KOPT-K1 (cell line): ENCODE measurements around the gene NDUFB11.
A peak's percentile ranks its signal among the peaks of the same experiment; 100 is the strongest.

ENCODE experiments used
- H3K27ac ChIP-seq: fragments of 200-600 bp; sonication (generic); 2 replicates; pipeline ENCODE4 v1.5.1; 2016; ENCODE audit warnings: antibody characterized with exemption, mild to moderate bottlenecking, low read depth, low read length; ENCODE audit not compliant: poor library complexity, severe bottlenecking
- H3K36me3 ChIP-seq: fragments of 200-600 bp; sonication (generic); 2 replicates; pipeline ENCODE4 v1.5.1; 2017; ENCODE audit warnings: antibody characterized with exemption, mild to moderate bottlenecking, low read length, moderate library complexity; ENCODE audit not compliant: insufficient read depth
- H3K9me3 ChIP-seq: fragments of 200-600 bp; sonication (generic); 2 replicates; pipeline ENCODE4 v1.5.1; 2017; ENCODE audit warnings: antibody characterized with exemption, low read length, mild to moderate bottlenecking; ENCODE audit not compliant: insufficient read depth, poor library complexity, severe bottlenecking

NDUFB11 gene

DNA sequence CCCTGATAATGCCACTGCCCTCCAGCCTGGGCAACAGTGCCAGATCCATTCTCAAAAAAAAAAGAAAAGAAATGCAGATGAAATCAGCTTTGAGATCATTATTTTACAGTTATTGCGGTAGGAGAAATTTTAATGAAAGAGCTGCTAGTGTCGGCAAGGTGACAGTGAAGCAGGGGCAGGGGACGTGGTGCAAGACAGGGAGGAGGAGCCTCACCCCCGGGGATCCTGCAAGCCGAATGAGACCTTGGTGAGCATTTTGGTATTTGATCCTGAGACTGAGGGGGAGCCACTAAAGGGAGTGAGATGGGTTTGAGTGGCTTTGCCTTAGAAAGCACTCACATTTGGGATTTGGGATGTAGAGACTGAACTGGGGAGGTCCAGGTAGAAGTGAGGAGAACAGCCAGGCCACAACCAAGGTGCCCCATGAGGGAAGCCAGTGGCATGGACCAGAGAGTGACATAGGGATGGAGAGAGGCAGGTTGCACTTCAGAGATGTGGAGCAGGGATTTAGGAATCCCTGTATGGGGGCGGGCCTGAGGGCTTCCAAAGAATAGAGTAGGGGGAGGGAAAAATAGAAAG lies 24.1 kb upstream of the NDUFB11 start:
- no peak overlapping the region for H3K27ac ChIP-seq
- peaks cover 65% of the 10 kb centered on the region for H3K36me3 ChIP-seq
- no peaks in the 10 kb centered on the region for H3K9me3 ChIP-seq

DNA sequence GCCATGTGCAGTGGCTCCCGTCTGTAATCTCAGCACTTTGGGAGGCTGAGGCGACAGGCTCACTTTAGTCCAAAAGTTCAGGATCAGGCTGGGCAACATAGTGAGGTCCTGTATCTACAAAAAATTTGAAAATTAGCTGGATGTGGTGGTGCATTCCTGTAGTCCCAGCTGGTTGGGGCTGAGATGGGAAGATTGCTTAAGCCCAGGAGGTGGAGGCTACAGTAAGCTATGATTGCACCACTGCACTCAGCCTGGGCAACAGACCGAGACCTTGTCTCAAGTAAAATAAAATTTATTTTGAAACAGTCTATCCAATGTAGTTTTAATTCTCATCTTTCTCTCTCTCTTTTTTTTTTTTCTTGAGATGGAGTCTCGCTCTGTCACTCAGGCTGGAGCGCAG lies 21.6 kb upstream of the NDUFB11 start:
- Histone ChIP-seq H3K27ac (no peak overlapping the region), H3K9me3 (no peaks in the 10 kb centered on the region), H3K36me3 (peaks cover 56% of the 10 kb centered on the region)

DNA sequence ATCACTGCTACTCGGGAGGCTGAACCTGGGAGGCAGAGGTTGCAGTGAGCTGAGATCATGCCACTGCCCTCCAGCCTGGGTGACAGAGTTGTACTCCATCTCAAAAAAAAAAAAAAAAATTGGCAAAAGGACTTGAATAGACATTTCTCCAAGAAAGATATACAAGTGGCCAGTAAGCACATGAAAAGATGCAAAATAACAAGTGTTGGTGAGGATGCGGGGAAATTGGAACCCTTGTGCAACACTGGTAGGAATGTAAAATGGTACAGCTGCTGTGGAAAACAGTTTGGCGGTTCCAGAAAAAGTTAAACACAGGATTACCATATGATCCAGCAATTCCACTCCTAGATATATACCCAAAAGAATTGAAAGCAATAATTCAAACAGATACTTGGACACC lies 19.9 kb upstream of the NDUFB11 start:
- H3K27ac ChIP-seq: no peak overlapping the region
- H3K9me3 ChIP-seq: no peaks in the 10 kb centered on the region
- H3K36me3 ChIP-seq: peaks cover 44% of the 10 kb centered on the region

DNA sequence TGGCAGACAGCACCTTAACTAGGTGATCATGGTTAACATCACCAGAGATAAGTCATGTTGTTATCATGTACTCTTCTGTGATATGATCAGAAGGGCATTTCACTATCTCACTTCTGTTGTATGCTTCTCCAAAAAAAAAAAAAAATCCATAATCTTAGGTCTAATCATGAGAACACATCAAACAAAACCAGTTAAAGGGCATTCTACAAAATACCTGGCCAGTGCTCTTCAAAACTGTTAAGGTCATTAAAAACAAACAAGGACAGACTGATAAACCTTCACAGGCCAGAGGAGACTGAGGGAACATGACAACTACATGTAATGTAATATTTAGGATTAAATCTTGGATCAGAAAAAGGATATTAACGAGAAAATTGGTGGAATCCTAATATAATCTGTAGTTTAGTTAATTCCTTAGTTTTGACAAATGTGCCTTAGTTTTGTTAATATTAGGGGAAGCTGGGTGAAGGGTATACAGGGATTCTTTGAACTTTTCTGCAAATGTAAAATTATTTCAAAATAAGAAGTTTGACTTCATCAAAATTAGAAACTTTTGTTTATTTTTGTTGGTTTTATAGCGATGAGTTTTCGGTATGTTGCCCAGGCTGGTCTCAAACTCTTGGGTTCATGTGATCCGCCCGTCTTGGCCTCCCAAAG lies 18.6 kb upstream of the NDUFB11 start:
- no peak overlapping the region for H3K27ac ChIP-seq
- H3K9me3 ChIP-seq: no peaks in the 10 kb centered on the region
- peaks cover 45% of the 10 kb centered on the region for H3K36me3 ChIP-seq

DNA sequence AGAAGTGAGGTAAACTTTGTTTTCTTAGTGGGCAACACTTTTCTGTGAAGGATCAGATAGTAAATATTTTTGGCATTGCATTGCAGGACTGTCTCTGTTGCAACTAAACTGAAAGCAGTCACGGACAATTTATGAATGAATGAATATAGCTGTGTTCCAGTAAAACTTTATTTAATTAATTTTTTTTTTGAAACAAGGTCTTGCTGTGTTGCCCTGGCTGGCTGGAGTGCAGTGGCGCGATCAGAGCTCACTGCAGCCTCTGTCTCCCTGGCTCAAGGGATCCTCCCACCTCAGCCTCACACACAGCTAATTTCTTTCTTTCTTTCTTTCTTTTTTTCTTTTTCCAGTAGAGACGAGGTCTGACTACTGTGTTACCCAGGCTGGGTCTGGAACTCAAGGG lies 16.3 kb upstream of the NDUFB11 start:
- Histone ChIP-seq H3K27ac (no peak overlapping the region), H3K9me3 (no peaks in the 10 kb centered on the region), H3K36me3 (peaks cover 68% of the 10 kb centered on the region)

DNA sequence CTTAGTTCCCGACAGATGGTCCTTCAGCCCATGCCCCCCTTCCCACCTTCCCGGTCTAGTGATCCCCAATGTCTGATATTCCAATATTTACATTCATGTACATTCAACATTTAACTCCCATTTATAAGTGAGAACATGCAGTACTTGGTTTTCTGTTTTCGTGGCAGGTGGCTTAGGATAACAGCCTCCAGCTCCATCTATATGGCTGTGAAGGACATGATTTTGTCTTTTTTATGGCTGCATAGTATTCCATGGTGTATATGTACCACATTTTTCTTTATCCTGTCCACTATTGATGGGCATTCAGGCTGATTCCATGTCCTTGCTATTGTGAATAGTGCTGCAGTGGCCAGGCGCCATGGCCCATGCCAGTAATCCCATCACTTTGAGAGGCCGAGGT lies 14.3 kb upstream of the NDUFB11 start:
- Histone ChIP-seq H3K27ac (no peak overlapping the region), H3K9me3 (no peaks in the 10 kb centered on the region), H3K36me3 (peaks cover 72% of the 10 kb centered on the region)

DNA sequence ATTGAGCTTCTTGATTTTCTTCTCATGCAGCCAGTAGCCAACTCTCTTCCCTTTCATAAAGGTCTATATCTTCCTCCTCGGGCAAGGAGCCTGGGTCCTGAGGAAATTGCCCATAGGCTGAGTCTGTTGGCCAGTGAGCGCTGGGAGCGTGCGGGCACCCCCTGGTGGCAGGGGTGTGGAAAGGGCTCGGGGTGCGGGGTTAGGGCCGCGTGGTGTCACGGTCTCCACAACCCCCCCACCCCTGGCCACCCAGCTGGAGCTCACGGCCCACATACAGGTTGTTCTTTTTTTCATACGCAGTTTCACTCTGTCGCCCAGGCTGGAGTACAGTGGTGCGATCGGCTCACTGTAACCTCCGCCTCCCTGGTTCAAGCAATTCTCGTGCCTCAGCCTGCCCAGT lies 13.6 kb upstream of the NDUFB11 start:
- H3K27ac ChIP-seq: no peak overlapping the region
- H3K36me3 ChIP-seq: peaks cover 74% of the 10 kb centered on the region
- H3K9me3 ChIP-seq: no peaks in the 10 kb centered on the region

DNA sequence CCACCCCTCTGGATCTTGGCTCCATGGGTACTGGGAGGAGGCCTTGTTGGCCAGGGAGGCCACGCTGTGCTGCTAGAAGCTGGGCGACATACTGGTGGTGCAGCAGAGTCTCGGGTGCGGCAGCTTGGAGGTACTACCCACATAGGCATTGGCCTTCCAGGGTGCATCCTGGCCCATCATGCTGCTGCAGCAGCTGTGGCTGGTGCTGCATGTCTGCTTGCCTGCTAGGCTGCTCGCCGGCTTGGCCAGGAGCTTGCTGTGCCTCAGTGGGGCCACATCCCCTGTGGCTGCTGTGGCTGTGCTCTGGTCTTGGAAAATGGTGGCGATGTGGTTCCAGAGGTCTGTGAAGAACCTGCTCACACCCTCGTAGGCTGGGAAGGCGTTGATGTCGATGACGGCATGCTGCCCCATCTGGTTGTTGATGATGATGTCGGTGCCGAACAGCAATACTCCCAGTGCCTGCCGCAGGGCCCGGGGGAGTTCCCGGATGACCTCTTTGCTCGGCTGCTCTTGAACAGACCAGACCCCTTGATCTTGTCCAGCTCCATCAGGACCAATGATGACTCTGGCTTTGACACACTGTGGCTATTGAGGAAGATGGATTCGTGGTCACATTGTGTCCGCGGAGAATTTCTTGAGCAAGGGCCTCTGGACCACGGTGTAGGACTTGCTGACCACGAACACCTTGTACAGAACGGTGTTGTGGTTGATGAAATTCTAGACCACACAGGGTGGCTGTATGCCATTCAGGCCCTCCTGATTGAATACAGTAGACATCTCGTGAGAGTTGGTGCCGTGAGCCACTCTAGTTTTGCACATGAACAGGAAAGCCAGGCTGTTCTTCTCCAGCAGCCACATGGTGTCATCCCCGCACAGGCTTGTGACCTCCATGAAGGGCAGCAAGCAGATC lies 12.4 kb upstream of the NDUFB11 start:
- H3K27ac ChIP-seq: no peak overlapping the region
- no peaks in the 10 kb centered on the region for H3K9me3 ChIP-seq
- peaks cover 73% of the 10 kb centered on the region for H3K36me3 ChIP-seq

DNA sequence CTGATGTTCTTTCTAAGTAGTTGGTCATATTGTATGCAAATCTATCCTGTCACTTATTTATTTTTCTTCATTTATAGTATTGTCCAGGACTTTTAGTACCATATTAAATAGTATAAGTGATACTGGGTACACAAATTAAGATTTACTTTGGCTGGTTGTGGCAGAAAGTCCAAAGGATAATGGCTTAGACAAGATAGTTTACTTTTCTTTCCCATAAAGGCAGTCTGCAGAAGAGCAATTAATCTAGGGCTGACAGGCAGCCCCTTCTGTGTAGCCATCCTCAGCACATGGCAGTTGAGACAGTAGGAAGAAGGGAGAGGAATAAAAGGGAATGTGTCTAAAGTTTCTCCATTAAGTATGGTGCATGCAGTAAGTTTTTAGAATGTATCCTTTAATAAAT lies 6.9 kb upstream of the NDUFB11 start:
- H3K36me3 ChIP-seq: peaks cover 78% of the 10 kb centered on the region
- H3K27ac ChIP-seq: no peak overlapping the region

DNA sequence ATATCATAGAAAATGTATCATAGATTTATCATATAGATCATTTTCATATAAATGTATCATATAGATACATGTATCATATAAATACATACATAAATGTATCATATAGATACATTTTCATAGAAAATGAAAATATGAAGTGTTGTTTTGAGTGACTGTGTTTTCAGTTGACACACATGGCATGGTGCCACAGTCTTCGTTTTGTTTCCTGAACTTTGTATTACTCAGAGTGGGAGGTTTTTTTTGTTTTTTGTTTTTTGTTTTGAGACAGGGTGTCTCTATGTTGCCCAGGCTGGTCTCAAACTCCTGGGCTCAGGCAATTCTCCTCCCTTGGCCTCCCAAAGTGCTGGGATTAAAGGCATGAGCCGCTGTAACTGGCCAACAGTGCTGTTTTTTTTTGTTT lies 4.4 kb upstream of the NDUFB11 start:
- Histone ChIP-seq H3K36me3 (peaks cover 56% of the 10 kb centered on the region), H3K27ac (no peak overlapping the region), H3K9me3 (peaks cover 4% of the 10 kb centered on the region)

More for the DNA sequence above, 6.9 kb upstream of the NDUFB11 start:
- H3K9me3 ChIP-seq: peaks cover 4% of the 10 kb centered on the region

DNA sequence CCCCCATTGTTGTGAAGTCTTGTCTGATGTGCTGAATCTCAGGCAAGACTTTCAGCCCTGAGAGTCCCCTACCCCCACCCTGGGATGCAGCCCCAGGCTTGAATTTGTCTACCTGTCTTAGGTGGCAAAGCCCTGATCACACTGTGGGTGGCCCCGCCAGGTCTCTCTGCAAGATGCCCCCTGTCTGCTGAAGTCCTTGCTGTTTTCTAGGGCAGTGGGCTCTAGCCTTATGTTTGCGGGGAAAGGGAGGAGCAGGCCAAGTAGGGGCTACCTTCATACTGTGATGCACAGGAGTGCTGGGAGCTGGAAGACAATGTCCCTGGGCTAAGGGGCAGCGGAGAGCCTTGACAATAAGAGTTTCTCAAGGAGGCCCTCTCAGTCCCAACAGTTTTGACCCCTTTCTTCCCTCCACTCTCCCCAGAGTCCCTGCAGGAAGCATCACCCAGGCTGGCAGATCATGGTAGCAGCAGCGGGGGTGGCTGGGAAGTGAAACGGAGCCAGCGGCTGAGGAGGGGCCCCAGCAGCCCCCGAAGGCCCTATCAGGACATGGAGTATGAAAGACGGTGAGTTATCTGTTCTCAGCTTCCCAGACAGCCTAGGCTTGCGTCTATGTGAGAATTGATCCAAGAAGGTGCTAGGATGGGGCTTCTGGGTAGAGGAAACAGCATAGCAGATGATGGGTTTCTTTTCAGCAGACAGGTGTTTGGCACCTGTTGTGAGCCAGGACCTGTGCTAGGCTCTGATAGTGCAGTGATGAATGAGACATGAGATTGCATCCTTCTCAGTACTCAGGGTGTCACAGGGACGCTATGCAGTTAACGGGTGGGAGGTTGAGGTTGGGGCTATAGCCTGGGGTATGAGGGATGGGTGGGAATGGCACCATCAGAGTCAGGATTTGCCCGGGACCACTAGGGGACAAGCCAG lies 2.7 kb upstream of the NDUFB11 start:
- H3K27ac ChIP-seq: peak overlapping the region; percentile 94
- peaks cover 48% of the 10 kb centered on the region for H3K36me3 ChIP-seq
- peaks cover 4% of the 10 kb centered on the region for H3K9me3 ChIP-seq

DNA sequence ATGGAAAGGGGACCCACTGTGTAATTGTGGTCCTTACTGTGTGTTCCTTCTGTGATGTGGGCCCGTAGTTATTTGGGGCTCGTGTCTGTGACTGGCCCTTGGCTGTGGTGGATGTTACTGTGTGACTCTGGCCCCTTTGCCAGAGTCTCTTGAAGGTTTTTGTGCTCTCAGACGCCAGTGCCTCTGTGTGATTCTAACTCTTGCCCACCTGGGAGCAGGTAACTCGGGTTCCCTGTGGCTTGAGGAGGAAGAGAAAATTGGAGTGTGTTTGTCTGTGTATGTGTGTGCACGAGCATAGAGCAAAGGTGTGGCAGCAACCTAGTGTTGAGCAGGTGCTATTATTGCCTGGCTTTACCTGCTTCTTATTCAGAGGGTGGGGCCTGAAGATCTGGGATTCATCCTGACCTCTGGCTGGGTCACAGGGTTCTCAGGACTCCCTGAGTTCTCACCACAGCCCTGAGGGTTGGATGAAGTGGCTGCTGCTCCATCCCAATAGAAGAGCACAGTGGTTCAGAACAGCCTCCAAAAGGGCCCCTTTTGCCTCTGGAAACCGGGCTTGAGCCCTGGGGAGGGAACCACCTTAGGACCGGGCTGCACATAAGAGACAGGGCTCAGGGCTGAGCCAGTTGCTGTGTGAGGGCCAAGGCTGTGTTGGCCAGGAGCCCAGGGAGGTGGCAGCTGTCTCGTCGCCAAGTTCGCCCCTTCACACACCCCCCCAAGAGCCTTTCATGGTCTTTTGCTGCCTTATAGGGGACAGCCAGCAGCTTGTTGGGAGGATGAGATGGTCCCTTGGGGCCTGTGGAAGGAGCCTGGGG lies 1.8 kb upstream of the NDUFB11 start:
- H3K27ac ChIP-seq: peak overlapping the region; percentile 94
- H3K9me3 ChIP-seq: peaks cover 4% of the 10 kb centered on the region
- H3K36me3 ChIP-seq: peaks cover 45% of the 10 kb centered on the region

DNA sequence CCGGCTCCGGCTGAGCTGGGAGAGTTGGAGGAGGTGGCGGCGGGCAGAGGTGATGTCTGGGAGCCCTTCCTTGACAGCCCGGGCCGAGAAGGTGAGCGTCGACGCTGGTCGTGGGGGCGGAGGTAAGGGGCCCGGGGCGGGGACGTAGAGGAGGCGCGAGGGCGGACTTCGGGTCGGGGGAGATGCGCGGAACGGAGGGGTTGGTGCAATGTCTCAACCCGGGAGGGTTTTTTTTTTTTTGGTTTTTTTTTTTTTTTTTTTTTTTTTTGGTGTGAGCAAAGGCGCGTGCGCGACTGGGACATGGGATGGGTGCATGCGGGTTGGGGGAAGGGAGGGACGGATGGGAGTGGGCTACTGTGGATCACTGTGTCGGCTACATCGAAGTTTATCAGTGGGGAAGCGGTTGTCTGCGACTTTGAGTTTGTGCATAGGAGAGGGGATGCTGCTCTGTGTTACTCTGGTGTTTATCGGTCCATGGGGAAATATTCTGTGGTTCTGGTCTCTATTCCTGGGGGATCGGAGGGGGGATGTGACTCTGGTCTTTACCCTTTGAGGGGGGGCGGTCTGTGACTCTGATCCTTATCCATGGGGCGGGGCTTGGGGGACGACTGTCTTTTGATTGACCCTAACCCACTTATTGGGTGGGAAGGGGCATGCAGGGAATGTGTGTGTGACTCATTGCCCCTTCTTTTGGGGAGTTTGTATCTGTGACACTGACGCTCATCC lies 1.1 kb upstream of the NDUFB11 start:
- peaks cover 4% of the 10 kb centered on the region for H3K9me3 ChIP-seq
- H3K36me3 ChIP-seq: peaks cover 42% of the 10 kb centered on the region
- peak overlapping the region; percentile 94 for H3K27ac ChIP-seq
